NB4 (cell line): Measurements from ENCODE around the gene BAHD1.

Experiments
- CTCF ChIP-seq: IDR thresholded peaks from one replicate; pipeline ENCODE4 v1.5.1; 2012; ENCODE audit warnings: low read depth, low read length
- MYC ChIP-seq: IDR thresholded peaks from 2 replicates; pipeline ENCODE4 v1.6.1; 2011; ENCODE audit warnings: low read depth, low read length
- POLR2A ChIP-seq: IDR thresholded peaks from 2 replicates; pipeline ENCODE4 v1.6.1; 2011; ENCODE audit warnings: mild to moderate bottlenecking; ENCODE audit not compliant: insufficient read length; ENCODE audit errors: extremely low read depth

- TF ChIP-seq CTCF, result no peak
- no peak for TF ChIP-seq POLR2A
- no peak for TF ChIP-seq MYC
Measured at GRCh38 chr15:40452296-40453090, 11.7 kb downstream of the BAHD1 start.
